Kidney epithelial cell (primary cell): ENCODE measurements around the gene LY9. TPM values are rescaled to one million over a fixed set of nuclear protein-coding genes. Genes with fewer than 3 reads are reported as not detected.

ENCODE experiments used
- DNase-seq: peaks from one replicate; pipeline ENCODE4 v3.0.0-alpha.2; 2010; ENCODE audit warnings: low read depth
- H3K27me3 ChIP-seq: 2 replicates; pipeline ENCODE4 v1.6.0; 2011; ENCODE audit warnings: low read length; ENCODE audit not compliant: control insufficient read depth, insufficient read depth
- H3K36me3 ChIP-seq: 2 replicates; pipeline ENCODE4 v1.5.1; 2011; ENCODE audit warnings: low read length; ENCODE audit not compliant: control insufficient read depth, insufficient read depth
- H3K4me3 ChIP-seq: 2 replicates; pipeline ENCODE4 v1.5.1; 2011; ENCODE audit warnings: low read depth, mild to moderate bottlenecking, control low read depth, low read length
- total RNA-seq: library from RNA; depleted of rRNA; stranded (reverse); fragments of >200 nt; gene quantifications from 2 replicates; pipeline ENCODE4 v1.2.3, GENCODE V29; 2015
- TF ChIP-seq, protein P1 (sequence below): IDR thresholded peaks from 2 replicates; pipeline ENCODE4 v1.5.1; 2011; ENCODE audit warnings: mild to moderate bottlenecking, moderate library complexity, low read length, control low read depth, inconsistent platforms; ENCODE audit not compliant: insufficient read depth, poor library complexity, severe bottlenecking

The LY9 gene
- total RNA-seq, 1 donor from 2014 or later: not detected

DNA sequence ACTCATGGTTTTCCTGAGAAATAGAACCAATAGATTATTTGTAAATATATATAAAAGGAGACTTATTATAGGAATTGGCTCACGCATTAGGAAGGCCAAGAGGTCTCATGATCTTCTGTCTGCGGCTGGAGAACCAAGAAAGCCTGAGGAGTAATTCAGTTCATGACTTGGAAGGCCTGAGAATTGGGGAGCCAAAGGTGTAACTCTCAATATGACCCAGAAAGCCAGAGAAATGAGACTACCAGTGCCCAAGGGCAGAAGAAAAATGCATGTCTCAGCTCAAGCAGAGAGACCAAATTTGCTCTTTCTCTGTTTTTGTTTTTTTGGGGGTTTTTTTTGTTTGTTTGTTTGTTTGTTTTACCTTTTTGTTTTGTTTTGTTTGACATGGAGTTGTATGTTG lies 37.5 kb upstream of the LY9 start:
- DNase-seq: no peak
- H3K36me3 ChIP-seq: no peaks in the 10 kb centered on the region
- no peaks in the 10 kb centered on the region for H3K27me3 ChIP-seq
- TF ChIP-seq, protein P1, sequence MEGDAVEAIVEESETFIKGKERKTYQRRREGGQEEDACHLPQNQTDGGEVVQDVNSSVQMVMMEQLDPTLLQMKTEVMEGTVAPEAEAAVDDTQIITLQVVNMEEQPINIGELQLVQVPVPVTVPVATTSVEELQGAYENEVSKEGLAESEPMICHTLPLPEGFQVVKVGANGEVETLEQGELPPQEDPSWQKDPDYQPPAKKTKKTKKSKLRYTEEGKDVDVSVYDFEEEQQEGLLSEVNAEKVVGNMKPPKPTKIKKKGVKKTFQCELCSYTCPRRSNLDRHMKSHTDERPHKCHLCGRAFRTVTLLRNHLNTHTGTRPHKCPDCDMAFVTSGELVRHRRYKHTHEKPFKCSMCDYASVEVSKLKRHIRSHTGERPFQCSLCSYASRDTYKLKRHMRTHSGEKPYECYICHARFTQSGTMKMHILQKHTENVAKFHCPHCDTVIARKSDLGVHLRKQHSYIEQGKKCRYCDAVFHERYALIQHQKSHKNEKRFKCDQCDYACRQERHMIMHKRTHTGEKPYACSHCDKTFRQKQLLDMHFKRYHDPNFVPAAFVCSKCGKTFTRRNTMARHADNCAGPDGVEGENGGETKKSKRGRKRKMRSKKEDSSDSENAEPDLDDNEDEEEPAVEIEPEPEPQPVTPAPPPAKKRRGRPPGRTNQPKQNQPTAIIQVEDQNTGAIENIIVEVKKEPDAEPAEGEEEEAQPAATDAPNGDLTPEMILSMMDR: no peak
- H3K4me3 ChIP-seq: no peak overlapping the region

DNA sequence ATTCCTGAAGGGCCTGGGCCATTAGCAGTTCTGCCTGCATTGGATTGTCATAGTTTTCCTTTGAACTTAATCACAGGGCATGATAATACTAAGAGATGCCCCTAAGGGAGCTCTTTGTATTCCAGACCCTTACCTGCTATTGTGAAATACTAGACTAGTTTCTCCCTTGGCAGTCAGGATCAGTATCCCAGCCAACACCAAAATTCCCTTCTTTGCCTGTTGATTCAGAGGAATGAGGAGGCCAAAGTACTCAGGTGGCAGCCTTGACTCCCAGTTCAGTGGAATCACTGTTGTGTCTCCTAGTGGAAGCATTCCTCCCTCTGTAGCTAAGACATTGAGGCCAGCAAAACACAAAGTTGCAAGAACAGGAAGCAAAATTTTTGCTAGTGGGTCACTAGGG lies 36.2 kb upstream of the LY9 start:
- Histone ChIP-seq H3K36me3 (no peaks in the 10 kb centered on the region), H3K4me3 (no peak overlapping the region), H3K27me3 (no peaks in the 10 kb centered on the region)
- no peak for DNase-seq
- TF ChIP-seq, protein P1: no peak

DNA sequence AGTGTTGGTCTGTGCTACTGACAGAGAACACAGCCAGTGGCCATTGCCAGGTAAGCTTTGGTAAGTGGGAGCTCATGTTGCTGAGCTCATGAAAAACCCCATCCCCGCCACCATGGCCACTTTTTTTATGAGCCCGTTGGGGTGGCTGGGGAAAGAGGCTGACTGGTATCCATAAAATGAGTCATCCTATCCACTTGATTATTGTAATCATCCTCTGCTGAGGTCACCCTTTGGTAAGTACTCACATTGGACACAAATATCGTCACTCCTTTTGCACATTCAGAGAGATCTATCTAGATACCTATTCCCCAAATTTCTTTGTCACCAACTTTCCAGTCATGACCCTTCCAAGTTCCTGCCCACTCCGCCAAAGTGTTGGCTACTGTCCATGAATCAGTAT lies 34.9 kb upstream of the LY9 start:
- Histone ChIP-seq H3K36me3 (no peaks in the 10 kb centered on the region), H3K4me3 (no peak overlapping the region), H3K27me3 (no peaks in the 10 kb centered on the region)
- no peak for DNase-seq
- TF ChIP-seq, protein P1: no peak

DNA sequence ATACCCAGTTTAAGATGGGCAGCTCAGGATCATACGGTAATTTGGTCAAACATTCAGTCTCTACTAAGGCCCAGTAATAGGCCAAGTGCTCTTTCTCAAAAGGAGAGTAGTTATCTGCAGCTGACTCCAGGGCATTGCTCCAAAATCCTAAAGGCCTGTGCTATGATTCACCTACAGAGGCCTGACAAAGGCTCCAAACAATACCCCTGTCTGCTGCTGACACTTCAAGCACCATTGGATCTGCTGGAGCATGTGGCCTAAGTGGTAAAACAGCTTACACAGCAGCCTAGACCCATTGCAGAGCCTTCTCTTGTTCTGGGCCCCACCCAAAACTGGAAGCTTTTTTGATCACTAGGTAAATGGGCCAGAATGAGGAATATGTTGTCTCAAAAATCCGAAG lies 34.1 kb upstream of the LY9 start:
- Histone ChIP-seq H3K4me3 (no peak overlapping the region), H3K36me3 (no peaks in the 10 kb centered on the region), H3K27me3 (no peaks in the 10 kb centered on the region)
- TF ChIP-seq, protein P1: no peak
- DNase-seq: no peak

DNA sequence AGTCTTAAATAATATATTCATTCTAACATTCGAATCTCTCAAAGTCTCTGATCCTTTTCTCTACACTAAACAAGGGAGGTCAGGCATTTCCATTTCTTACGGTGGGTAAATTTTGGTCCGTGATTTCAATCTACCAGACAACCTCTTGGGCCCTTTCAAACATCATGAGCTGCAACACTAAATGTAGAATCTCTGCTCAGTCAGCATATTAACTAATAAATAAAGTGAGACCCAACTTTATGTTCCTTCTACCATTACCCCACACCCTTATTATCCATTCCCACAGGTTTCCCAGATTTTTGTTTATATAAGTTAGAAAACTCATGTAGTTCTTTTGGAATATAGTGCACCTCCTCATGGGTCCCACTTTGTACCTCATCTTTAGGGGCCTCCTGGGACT lies 32.0 kb upstream of the LY9 start:
- Histone ChIP-seq H3K36me3 (no peaks in the 10 kb centered on the region), H3K27me3 (no peaks in the 10 kb centered on the region), H3K4me3 (no peak overlapping the region)
- DNase-seq: no peak
- TF ChIP-seq, protein P1: no peak
